GM12878 (cell line): Measurements from ENCODE around the gene ALDH6A1. TPM values are rescaled to one million over a fixed set of nuclear protein-coding genes. Genes with fewer than 3 reads are reported as not detected.

ENCODE experiments used
- BACH1 ChIP-seq: fragments of 450-650 bp; IDR thresholded peaks from 2 replicates; pipeline ENCODE4 v1.6.1; 2017; ENCODE audit warnings: mild to moderate bottlenecking, borderline replicate concordance
- BCL11A ChIP-seq: IDR thresholded peaks from 2 replicates; pipeline ENCODE4 v1.6.1; 2011; ENCODE audit warnings: low read depth, low read length
- HCFC1 ChIP-seq: fragments of 150-350 bp; IDR thresholded peaks from 2 replicates; pipeline ENCODE4 v1.6.1; 2014; ENCODE audit warnings: low read length
- HDAC6 ChIP-seq: fragments of 200-600 bp; sonication (generic); IDR thresholded peaks from one replicate; pipeline ENCODE4 v1.8.0; 2017; ENCODE audit warnings: antibody characterized with exemption; ENCODE audit not compliant: unreplicated experiment
- MEF2B ChIP-seq: fragments of 450-650 bp; IDR thresholded peaks from 2 replicates; pipeline ENCODE4 v1.6.1; 2018; ENCODE audit warnings: mild to moderate bottlenecking, moderate library complexity; ENCODE audit not compliant: partially characterized antibody, poor library complexity, severe bottlenecking
- MTA3 ChIP-seq: IDR thresholded peaks from 2 replicates; pipeline ENCODE4 v1.6.1; 2012; ENCODE audit warnings: low read length, inconsistent platforms, borderline replicate concordance
- NFXL1 ChIP-seq: fragments of 450-650 bp; IDR thresholded peaks from 2 replicates; pipeline ENCODE4 v1.6.1; 2017; ENCODE audit warnings: antibody characterized with exemption, mild to moderate bottlenecking, borderline replicate concordance
- PML ChIP-seq: IDR thresholded peaks from 2 replicates; pipeline ENCODE4 v1.6.1; 2012; ENCODE audit warnings: low read length, inconsistent platforms
- TAF1 ChIP-seq: IDR thresholded peaks from 2 replicates; pipeline ENCODE4 v1.6.1; 2011; ENCODE audit warnings: mild to moderate bottlenecking, low read depth, low read length, borderline replicate concordance
- TCF12 ChIP-seq: IDR thresholded peaks from 2 replicates; pipeline ENCODE4 v1.6.1; 2011; ENCODE audit warnings: low read depth, mild to moderate bottlenecking, low read length
- TCF3 ChIP-seq: IDR thresholded peaks from 2 replicates; pipeline ENCODE4 v1.6.1; 2012; ENCODE audit warnings: low read depth, mild to moderate bottlenecking, low read length, borderline replicate concordance; ENCODE audit not compliant: insufficient read depth
- YY1 ChIP-seq: IDR thresholded peaks from 2 replicates; pipeline ENCODE4 v1.6.1; 2011; ENCODE audit warnings: low read depth, mild to moderate bottlenecking, low read length
- ZZZ3 ChIP-seq: IDR thresholded peaks from 2 replicates; pipeline ENCODE4 v1.6.1; 2011; ENCODE audit warnings: low read depth; ENCODE audit not compliant: control insufficient read depth, insufficient read length
- polyA plus RNA-seq, 11 experiments: library from polyadenylated mRNA; depleted of rRNA in 4 of 11; unstranded in 6 of 11; stranded (reverse) in 5 of 11; fragments of >200 nt; fragmentation: Nextera tagmentation in 4 of 11; fragmentation: Illumina TruSeq in 1 of 11; extraction: Ambion mirVana in 4 of 11; extraction: Trizol in 1 of 11; gene quantifications; 1 replicate in 1 of 11; 2 replicates in 10 of 11; pipeline versions ENCODE4 v1.2.1 to v1.2.3, GENCODE V29; 2011 to 2016; ENCODE audit warnings: inconsistent platforms in 2 of 11, missing spikeins in 2 of 11, low read depth in 1 of 11
- total RNA-seq, 4 experiments: library from RNA; depleted of rRNA in 3 of 4; stranded (reverse); fragments of >200 nt in 3 of 4; fragmentation: Illumina TruSeq in 1 of 4; extraction: Trizol in 1 of 4; gene quantifications; 2 replicates each; pipeline versions ENCODE4 v1.2.1 to v1.2.3, GENCODE V29; 2013 to 2021
- TF ChIP-seq, protein P1 (sequence below): fragments of 450-650 bp; IDR thresholded peaks from 2 replicates; pipeline ENCODE4 v1.6.1; 2016; ENCODE audit warnings: mild to moderate bottlenecking
- TF ChIP-seq, protein P2 (sequence below): fragments of 450-650 bp; formaldehyde crosslinking; IDR thresholded peaks from 2 replicates; pipeline ENCODE4 v1.4.0; 2020; ENCODE audit warnings: mild to moderate bottlenecking, moderate library complexity
- TF ChIP-seq, protein P3 (sequence below): IDR thresholded peaks from 2 replicates; pipeline ENCODE4 v1.6.1; 2012; ENCODE audit warnings: mild to moderate bottlenecking, low read depth, low read length
- TF ChIP-seq, protein P4 (sequence below): IDR thresholded peaks from 2 replicates; pipeline ENCODE4 v1.6.1; 2011; ENCODE audit warnings: mild to moderate bottlenecking, low read depth, low read length, moderate library complexity; ENCODE audit not compliant: insufficient replicate concordance
- TF ChIP-seq, protein P5 (sequence below): fragments of 450-650 bp; conservative IDR thresholded peaks from 2 replicates; pipeline ENCODE4 v1.6.1; 2017; ENCODE audit warnings: mild to moderate bottlenecking, moderate library complexity

ALDH6A1 gene
- total and polyA plus RNA-seq, 10 of the 15 experiments (the other 5 are each of a cell fraction or from before 2014, with no cell fraction given): 6.3 to 23.4 (median 9.8) TPM

DNA sequence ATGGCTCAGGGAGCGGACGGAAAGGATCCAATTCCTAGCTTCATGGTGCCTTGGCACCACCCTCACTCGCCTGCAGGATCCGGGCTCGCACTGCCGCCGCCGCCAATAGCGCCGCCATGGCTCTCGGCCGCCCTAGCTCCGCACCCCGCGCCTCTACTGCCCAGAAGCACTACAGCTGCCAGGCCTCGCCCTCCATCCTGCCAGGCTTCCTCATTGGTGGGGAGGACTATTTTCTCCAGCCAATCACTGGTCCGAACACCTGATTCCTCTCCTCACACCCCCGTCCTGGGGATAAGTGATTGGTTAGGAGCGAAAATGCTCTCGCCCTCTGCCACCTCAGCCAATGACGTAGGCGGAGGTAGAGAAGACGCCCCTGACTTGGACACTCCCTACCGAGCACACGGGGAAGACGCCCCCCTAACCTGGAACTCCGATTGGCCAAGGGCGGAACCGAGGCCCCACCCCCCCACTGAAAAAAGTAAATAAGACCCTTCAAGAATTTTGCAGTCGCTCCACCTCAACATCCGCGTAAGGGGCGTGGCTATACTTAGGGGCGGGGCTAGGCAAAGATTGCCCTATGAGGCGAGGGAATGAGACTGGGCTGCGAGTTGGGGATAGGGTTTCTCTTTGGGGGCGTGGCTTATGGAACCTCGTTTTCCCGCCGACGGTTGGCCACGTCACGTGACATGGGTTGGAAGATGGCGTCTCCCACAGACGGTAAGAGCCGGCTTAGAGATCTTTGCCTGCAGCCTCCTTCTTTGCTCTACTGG is at the start of gene ALDH6A1, which contains the start of gene LIN52 (continued):
- TF ChIP-seq HCFC1: no peak; the same call in 1 of the 2 replicates
- peak; percentile 47; the same call in 1 of the 2 replicates for TF ChIP-seq BACH1
- TF ChIP-seq YY1: peak; percentile 97
- TF ChIP-seq HDAC6: no peak
- TF ChIP-seq, protein P1, sequence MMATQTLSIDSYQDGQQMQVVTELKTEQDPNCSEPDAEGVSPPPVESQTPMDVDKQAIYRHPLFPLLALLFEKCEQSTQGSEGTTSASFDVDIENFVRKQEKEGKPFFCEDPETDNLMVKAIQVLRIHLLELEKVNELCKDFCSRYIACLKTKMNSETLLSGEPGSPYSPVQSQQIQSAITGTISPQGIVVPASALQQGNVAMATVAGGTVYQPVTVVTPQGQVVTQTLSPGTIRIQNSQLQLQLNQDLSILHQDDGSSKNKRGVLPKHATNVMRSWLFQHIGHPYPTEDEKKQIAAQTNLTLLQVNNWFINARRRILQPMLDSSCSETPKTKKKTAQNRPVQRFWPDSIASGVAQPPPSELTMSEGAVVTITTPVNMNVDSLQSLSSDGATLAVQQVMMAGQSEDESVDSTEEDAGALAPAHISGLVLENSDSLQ: peak; percentile 77; the same call in 1 of the 2 replicates
- TF ChIP-seq TCF12: 0 out of 2 replicates have a peak, but pooled peaks have one; percentile 32
- no peak for TF ChIP-seq ZZZ3
- peak; percentile 85 for TF ChIP-seq TAF1
- TF ChIP-seq BCL11A: no peak
- TF ChIP-seq TCF3: no peak
- TF ChIP-seq PML: no peak
- TF ChIP-seq MTA3: no peak
- TF ChIP-seq NFXL1: no peak
- TF ChIP-seq, protein P2, sequence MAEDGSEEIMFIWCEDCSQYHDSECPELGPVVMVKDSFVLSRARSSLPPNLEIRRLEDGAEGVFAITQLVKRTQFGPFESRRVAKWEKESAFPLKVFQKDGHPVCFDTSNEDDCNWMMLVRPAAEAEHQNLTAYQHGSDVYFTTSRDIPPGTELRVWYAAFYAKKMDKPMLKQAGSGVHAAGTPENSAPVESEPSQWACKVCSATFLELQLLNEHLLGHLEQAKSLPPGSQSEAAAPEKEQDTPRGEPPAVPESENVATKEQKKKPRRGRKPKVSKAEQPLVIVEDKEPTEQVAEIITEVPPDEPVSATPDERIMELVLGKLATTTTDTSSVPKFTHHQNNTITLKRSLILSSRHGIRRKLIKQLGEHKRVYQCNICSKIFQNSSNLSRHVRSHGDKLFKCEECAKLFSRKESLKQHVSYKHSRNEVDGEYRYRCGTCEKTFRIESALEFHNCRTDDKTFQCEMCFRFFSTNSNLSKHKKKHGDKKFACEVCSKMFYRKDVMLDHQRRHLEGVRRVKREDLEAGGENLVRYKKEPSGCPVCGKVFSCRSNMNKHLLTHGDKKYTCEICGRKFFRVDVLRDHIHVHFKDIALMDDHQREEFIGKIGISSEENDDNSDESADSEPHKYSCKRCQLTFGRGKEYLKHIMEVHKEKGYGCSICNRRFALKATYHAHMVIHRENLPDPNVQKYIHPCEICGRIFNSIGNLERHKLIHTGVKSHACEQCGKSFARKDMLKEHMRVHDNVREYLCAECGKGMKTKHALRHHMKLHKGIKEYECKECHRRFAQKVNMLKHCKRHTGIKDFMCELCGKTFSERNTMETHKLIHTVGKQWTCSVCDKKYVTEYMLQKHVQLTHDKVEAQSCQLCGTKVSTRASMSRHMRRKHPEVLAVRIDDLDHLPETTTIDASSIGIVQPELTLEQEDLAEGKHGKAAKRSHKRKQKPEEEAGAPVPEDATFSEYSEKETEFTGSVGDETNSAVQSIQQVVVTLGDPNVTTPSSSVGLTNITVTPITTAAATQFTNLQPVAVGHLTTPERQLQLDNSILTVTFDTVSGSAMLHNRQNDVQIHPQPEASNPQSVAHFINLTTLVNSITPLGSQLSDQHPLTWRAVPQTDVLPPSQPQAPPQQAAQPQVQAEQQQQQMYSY: peak; percentile 85
- peak; percentile 59 for TF ChIP-seq MEF2B
- TF ChIP-seq, protein P3, sequence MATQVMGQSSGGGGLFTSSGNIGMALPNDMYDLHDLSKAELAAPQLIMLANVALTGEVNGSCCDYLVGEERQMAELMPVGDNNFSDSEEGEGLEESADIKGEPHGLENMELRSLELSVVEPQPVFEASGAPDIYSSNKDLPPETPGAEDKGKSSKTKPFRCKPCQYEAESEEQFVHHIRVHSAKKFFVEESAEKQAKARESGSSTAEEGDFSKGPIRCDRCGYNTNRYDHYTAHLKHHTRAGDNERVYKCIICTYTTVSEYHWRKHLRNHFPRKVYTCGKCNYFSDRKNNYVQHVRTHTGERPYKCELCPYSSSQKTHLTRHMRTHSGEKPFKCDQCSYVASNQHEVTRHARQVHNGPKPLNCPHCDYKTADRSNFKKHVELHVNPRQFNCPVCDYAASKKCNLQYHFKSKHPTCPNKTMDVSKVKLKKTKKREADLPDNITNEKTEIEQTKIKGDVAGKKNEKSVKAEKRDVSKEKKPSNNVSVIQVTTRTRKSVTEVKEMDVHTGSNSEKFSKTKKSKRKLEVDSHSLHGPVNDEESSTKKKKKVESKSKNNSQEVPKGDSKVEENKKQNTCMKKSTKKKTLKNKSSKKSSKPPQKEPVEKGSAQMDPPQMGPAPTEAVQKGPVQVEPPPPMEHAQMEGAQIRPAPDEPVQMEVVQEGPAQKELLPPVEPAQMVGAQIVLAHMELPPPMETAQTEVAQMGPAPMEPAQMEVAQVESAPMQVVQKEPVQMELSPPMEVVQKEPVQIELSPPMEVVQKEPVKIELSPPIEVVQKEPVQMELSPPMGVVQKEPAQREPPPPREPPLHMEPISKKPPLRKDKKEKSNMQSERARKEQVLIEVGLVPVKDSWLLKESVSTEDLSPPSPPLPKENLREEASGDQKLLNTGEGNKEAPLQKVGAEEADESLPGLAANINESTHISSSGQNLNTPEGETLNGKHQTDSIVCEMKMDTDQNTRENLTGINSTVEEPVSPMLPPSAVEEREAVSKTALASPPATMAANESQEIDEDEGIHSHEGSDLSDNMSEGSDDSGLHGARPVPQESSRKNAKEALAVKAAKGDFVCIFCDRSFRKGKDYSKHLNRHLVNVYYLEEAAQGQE: no peak
- TF ChIP-seq, protein P4, sequence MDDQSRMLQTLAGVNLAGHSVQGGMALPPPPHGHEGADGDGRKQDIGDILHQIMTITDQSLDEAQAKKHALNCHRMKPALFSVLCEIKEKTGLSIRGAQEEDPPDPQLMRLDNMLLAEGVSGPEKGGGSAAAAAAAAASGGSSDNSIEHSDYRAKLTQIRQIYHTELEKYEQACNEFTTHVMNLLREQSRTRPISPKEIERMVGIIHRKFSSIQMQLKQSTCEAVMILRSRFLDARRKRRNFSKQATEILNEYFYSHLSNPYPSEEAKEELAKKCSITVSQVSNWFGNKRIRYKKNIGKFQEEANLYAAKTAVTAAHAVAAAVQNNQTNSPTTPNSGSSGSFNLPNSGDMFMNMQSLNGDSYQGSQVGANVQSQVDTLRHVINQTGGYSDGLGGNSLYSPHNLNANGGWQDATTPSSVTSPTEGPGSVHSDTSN: peak; percentile 65
- TF ChIP-seq, protein P5, sequence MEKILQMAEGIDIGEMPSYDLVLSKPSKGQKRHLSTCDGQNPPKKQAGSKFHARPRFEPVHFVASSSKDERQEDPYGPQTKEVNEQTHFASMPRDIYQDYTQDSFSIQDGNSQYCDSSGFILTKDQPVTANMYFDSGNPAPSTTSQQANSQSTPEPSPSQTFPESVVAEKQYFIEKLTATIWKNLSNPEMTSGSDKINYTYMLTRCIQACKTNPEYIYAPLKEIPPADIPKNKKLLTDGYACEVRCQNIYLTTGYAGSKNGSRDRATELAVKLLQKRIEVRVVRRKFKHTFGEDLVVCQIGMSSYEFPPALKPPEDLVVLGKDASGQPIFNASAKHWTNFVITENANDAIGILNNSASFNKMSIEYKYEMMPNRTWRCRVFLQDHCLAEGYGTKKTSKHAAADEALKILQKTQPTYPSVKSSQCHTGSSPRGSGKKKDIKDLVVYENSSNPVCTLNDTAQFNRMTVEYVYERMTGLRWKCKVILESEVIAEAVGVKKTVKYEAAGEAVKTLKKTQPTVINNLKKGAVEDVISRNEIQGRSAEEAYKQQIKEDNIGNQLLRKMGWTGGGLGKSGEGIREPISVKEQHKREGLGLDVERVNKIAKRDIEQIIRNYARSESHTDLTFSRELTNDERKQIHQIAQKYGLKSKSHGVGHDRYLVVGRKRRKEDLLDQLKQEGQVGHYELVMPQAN: peak; percentile 81
